ENCODE measurements around the gene KRT20.

GRCh38 chr17:40879026-40879425 lies 6.0 kb downstream of the KRT20 start:
- TF ChIP-seq GATA2 (IDR thresholded peaks at IDR 0.05; ENCODE audit: insufficient read depth, insufficient read length, low read depth, low read length) (no peak), CTCF (IDR thresholded peaks at IDR 0.05; ENCODE audit: extremely low read depth in 1 of 2, insufficient read depth in 1 of 2, low read depth in 1 of 2, low read length in 2 of 2) (no peak), POLR2AphosphoS5 (IDR thresholded peaks at IDR 0.05; ENCODE audit: insufficient read depth, low read depth, low read length) (no peak), EZH2 (IDR thresholded peaks at IDR 0.05; ENCODE audit: borderline replicate concordance, low read depth, low read length, severe bottlenecking) (no peak), POLR2A (IDR thresholded peaks at IDR 0.05; ENCODE audit: low read depth, low read length) (no peak), FOS (IDR thresholded peaks at IDR 0.05; ENCODE audit: borderline replicate concordance, insufficient read depth, low read length) (no peak)
- TF ChIP-seq, protein P1, sequence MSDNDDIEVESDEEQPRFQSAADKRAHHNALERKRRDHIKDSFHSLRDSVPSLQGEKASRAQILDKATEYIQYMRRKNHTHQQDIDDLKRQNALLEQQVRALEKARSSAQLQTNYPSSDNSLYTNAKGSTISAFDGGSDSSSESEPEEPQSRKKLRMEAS (IDR thresholded peaks at IDR 0.05; ENCODE audit: insufficient read depth, insufficient read length) = no peak

Measured in endothelial cell of umbilical vein (primary cell).